Measurements from ENCODE around the gene GSDMA. TPM values are rescaled to one million over a fixed set of nuclear protein-coding genes. Genes with fewer than 3 reads are reported as not detected.

GSDMA gene
- total and polyA plus RNA-seq, 4 experiments from 2014 or later, result 0.23 to 1.1 (median 0.34) TPM

- no peaks in the 10 kb centered on the region for H3K9me3 ChIP-seq (ENCODE audit: control insufficient read depth in 1 of 2, low read length in 2 of 2)
- H3K4me3 ChIP-seq (ENCODE audit: low read length in 2 of 2), result peak overlapping the region; percentile 79 to 89
- H3K4me3 Mint-ChIP-seq, result peak overlapping the region; percentile 83 to 99 (median 95)
- intact Hi-C loops (cut with micrococcal nuclease), result loop anchor here (2.0 kb wide), 1 partner anchor 59 kb away; no protein-coding TSS in a partner anchor
- no peaks in the 10 kb centered on the region for H3K27me3 Mint-ChIP-seq
- CTCF ChIA-PET (ENCODE audit: partially characterized antibody), result interaction anchor here (1.0 to 2.0 kb wide), 9 partner anchors 13 to 303 kb away, joined by 3 to 9 read pairs (median 4); partner anchors contain the start of genes IKZF3 and PSMD3
- no peaks in the 10 kb centered on the region for H3K27me3 ChIP-seq (ENCODE audit: insufficient read depth, low read length)
- H3K4me1 Mint-ChIP-seq, result peaks cover 23 to 65% (median 52%) of the 10 kb centered on the region in 4 donors
- peaks cover 62% of the 10 kb centered on the region for H3K4me1 ChIP-seq (ENCODE audit: insufficient read depth, low read length)
- peaks cover 17 to 39% of the 10 kb centered on the region in 2 donors for H3K36me3 Mint-ChIP-seq
- POLR2A ChIA-PET (ENCODE audit: partially characterized antibody), result interaction anchor here (0.6 to 3.3 kb wide), 25 partner anchors 8 to 293 kb away, joined by 3 to 20 read pairs (median 5); partner anchors contain the start of genes GSDMB, IKZF3, PSMD3 and WIPF2
- H3K27ac Mint-ChIP-seq, result peak overlapping the region; percentile 93 to 98 (median 95)
- DNase-seq, result no peak
- H3K27ac ChIP-seq (ENCODE audit: low read depth, low read length), result peak overlapping the region; percentile 82
- peaks cover 32% of the 10 kb centered on the region for H3K36me3 ChIP-seq (ENCODE audit: insufficient read depth, low read length)
- H3K9me3 Mint-ChIP-seq, result peaks cover 0 to 2% (median 0%) of the 10 kb centered on the region in 8 donors
Measured at GRCh38 chr17:39926135-39926587, 36.6 kb upstream of the GSDMA start.

GRCh38 chr17:39926588-39927100, 36.2 kb upstream of the GSDMA start:
- H3K4me3 ChIP-seq (ENCODE audit: low read length in 2 of 2), result peak overlapping the region; percentile 79 to 89
- H3K36me3 ChIP-seq (ENCODE audit: insufficient read depth, low read length), result peaks cover 27% of the 10 kb centered on the region
- H3K27me3 ChIP-seq (ENCODE audit: insufficient read depth, low read length), result no peaks in the 10 kb centered on the region
- CTCF ChIA-PET (ENCODE audit: partially characterized antibody), result interaction anchor here (1.0 to 2.0 kb wide), 9 partner anchors 12 to 303 kb away, joined by 3 to 9 read pairs (median 4); partner anchors contain the start of genes IKZF3 and PSMD3
- peaks cover 23 to 60% (median 47%) of the 10 kb centered on the region in 4 donors for H3K4me1 Mint-ChIP-seq
- H3K27me3 Mint-ChIP-seq, result no peaks in the 10 kb centered on the region
- H3K9me3 Mint-ChIP-seq, result peaks cover 0 to 2% (median 0%) of the 10 kb centered on the region in 8 donors
- H3K27ac Mint-ChIP-seq, result peak overlapping the region; percentile 93 to 98 (median 95)
- no peaks in the 10 kb centered on the region for H3K9me3 ChIP-seq (ENCODE audit: control insufficient read depth in 1 of 2, low read length in 2 of 2)
- H3K4me1 ChIP-seq (ENCODE audit: insufficient read depth, low read length), result peaks cover 57% of the 10 kb centered on the region
- H3K4me3 Mint-ChIP-seq, result peak overlapping the region; percentile 83 to 99 (median 95)
- peak; percentile 46 to 78 (median 72) for DNase-seq
- intact Hi-C loops (cut with micrococcal nuclease), result loop anchor here (1.0 to 2.0 kb wide), 5 partner anchors 26 to 289 kb away; partner anchors contain the start of genes PSMD3 and STARD3
- peak overlapping the region; percentile 82 for H3K27ac ChIP-seq (ENCODE audit: low read depth, low read length)
- POLR2A ChIA-PET (ENCODE audit: partially characterized antibody), result interaction anchor here (0.5 to 3.3 kb wide), 26 partner anchors 9 to 292 kb away, joined by 3 to 20 read pairs (median 5); partner anchors contain the start of genes GSDMB, IKZF3, PSMD3 and WIPF2
- peaks cover 15 to 34% of the 10 kb centered on the region in 2 donors for H3K36me3 Mint-ChIP-seq

GRCh38 chr17:39927101-39927928, 35.5 kb upstream of the GSDMA start, which contains the start of the genes LRRC3C and ORMDL3:
Gene LRRC3C, plus strand, starts transcription at chr17:39927732. Its CDS starts 13,792 bp downstream, at chr17:39941524.
Gene ORMDL3, minus strand, starts transcription at chr17:39927601. Its CDS starts 3,398 bp downstream, at chr17:39924203.
- H3K27ac Mint-ChIP-seq, result peak within 1 kb of the TSS; percentile 93 to 99 (median 95)
- H3K36me3 Mint-ChIP-seq, result peaks cover 10 to 27% of the 10 kb centered on the region in 2 donors
- ChIA-PET POLR2A (ENCODE audit: partially characterized antibody) (interaction anchor here (0.5 to 3.3 kb wide), 17 partner anchors 9 to 291 kb away, joined by 3 to 20 read pairs (median 6); partner anchors contain the start of genes GSDMB, IKZF3, PSMD3 and WIPF2), CTCF (ENCODE audit: partially characterized antibody) (interaction anchor here (1.0 to 1.6 kb wide), 4 partner anchors 16 to 304 kb away, joined by 3 to 8 read pairs (median 4); no protein-coding TSS in a partner anchor)
- H3K27ac ChIP-seq (ENCODE audit: low read depth, low read length), result peak within 1 kb of the TSS; percentile 82
- H3K4me3 Mint-ChIP-seq, result peak within 1 kb of the TSS; percentile 83 to 99 (median 96)
- H3K4me3 ChIP-seq (ENCODE audit: low read length in 2 of 2), result peak within 1 kb of the TSS; percentile 79 to 89
- peaks cover 20% of the 10 kb centered on the region for H3K36me3 ChIP-seq (ENCODE audit: insufficient read depth, low read length)
- no peaks in the 10 kb centered on the region for H3K9me3 ChIP-seq (ENCODE audit: control insufficient read depth in 1 of 2, low read length in 2 of 2)
- H3K4me1 ChIP-seq (ENCODE audit: insufficient read depth, low read length), result peaks cover 50% of the 10 kb centered on the region
- intact Hi-C loops (cut with micrococcal nuclease), result loop anchor here (1.0 to 2.0 kb wide), 5 partner anchors 25 to 290 kb away; partner anchors contain the start of genes PSMD3 and STARD3
- DNase-seq, result peak; percentile 87 to 92 (median 90)
- peaks cover 19 to 54% (median 41%) of the 10 kb centered on the region in 4 donors for H3K4me1 Mint-ChIP-seq
- no peaks in the 10 kb centered on the region for H3K27me3 Mint-ChIP-seq
- no peaks in the 10 kb centered on the region for H3K27me3 ChIP-seq (ENCODE audit: insufficient read depth, low read length)
- peaks cover 0 to 2% (median 0%) of the 10 kb centered on the region in 8 donors for H3K9me3 Mint-ChIP-seq

DNA sequence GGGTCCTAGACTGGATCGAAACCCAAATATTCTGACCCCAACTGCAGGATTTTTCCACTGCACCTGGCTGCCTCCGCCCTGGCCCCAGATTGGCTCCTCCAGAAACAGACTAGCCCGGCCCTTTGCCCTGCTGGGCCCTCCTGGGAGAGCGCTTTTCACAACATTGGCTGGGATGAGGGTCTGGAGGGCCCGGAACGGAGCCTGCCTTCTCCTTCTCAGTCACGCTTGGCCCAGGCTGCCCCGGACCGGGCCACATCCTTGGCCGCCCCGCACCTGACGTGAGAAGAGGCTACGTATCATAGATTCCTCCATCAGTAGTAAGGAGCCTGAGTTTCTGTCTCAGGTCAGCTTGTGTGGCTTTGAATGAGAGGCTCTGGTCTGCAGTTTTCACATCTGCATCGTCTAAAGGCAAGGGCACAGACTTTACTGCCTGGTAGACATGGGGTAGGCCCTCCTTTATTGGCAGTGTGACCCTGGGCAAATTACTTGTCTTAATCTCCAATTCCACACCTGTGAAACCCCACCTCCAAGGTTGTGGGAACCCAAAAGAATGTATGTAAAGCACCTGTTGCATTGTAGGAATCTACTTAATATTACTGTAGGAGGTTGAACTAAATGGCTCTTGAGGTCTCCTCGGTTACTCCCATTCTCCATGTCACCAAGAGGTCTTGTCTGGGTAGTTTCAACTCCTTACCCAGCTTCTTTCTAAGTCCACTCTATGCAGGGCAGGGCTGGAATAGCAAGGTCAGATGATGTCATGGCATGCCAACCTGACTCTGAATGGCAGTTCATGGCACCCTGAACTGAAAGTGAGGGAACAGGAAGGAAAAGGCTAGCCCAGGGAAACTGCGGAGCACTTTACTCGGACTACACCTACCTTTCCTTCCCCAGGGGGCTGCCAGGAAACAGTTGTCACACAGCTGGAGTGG, 34.6 kb upstream of the GSDMA start:
- Histone ChIP-seq H3K36me3 (ENCODE audit: insufficient read depth, low read length) (peaks cover 11% of the 10 kb centered on the region), H3K4me1 (ENCODE audit: insufficient read depth, low read length) (peaks cover 41% of the 10 kb centered on the region), H3K4me3 (ENCODE audit: low read length in 2 of 2) (peak overlapping the region; percentile 79 to 89), H3K27ac (ENCODE audit: low read depth, low read length) (peak overlapping the region; percentile 82), H3K9me3 (ENCODE audit: control insufficient read depth in 1 of 2, low read length in 2 of 2) (no peaks in the 10 kb centered on the region), H3K27me3 (ENCODE audit: insufficient read depth, low read length) (no peaks in the 10 kb centered on the region)
- Mint-ChIP-seq H3K36me3 (peaks cover 6 to 18% of the 10 kb centered on the region in 2 donors), H3K27ac (peak overlapping the region; percentile 72 to 99 (median 91)), H3K9me3 (peaks cover 0 to 2% (median 0%) of the 10 kb centered on the region in 8 donors), H3K27me3 (no peaks in the 10 kb centered on the region), H3K4me1 (peaks cover 17 to 45% (median 34%) of the 10 kb centered on the region in 4 donors), H3K4me3 (peak overlapping the region; percentile 83 to 99 (median 96))
- ChIA-PET POLR2A (ENCODE audit: partially characterized antibody) (interaction anchor here (1.0 to 3.3 kb wide), 9 partner anchors 10 to 290 kb away, joined by 3 to 20 read pairs (median 7); partner anchors contain the start of genes GSDMB, PSMD3, WIPF2 and ZPBP2), CTCF (ENCODE audit: partially characterized antibody) (interaction anchor here (2.2 kb wide), 1 partner anchor 12 kb away, joined by 8 read pairs; no protein-coding TSS in a partner anchor)
- DNase-seq, result no peak
- intact Hi-C loops (cut with micrococcal nuclease), result loop anchor here (1.0 to 2.0 kb wide), 5 partner anchors 24 to 291 kb away; partner anchors contain the start of genes PSMD3 and STARD3

DNA sequence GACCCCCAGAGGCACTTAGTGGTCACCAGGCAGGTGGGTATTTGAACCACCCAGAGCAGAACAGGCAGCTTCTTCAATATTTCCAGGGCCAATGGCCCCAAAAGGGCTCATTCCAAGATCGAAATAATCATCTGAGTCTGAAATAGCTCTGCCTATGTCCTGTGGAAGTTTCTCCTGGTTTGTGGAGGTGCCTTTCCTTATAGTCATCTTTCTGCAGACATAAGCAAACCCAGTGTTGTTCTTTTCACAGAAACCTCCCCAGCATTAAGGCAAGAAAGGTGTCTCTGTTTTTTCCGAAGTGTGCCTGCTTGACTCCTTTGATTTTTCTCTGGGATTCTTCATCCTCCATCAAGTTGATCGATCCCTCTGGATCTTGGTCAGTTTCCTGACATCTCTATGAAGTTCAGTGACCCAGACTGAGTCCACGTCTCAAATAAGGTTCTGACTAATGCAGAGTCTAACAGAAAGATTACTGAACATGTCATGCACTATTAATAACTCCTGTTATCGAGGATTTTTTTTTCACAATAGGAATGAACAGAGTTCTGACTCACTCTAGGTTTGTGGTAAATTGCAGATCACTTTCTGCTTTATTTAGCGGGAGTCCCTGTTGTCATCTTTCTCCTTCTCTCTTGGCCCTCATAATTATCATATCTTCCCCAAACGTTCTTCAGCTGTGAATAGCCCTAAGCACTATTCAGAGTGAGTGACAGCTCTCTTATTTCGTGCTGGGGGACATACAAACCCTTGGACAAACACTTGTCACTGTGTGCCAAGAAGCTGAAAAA, 33.8 kb upstream of the GSDMA start:
- Mint-ChIP-seq H3K27me3 (no peaks in the 10 kb centered on the region), H3K36me3 (peaks cover 3 to 14% of the 10 kb centered on the region in 2 donors), H3K4me1 (peaks cover 17 to 41% (median 30%) of the 10 kb centered on the region in 4 donors), H3K27ac (peak overlapping the region in 1 of 7 donors; percentile 95), H3K9me3 (peaks cover 0 to 2% (median 0%) of the 10 kb centered on the region in 8 donors), H3K4me3 (peak overlapping the region in 5 of 8 donors; percentile 3 to 57 (median 42))
- no peak for DNase-seq
- Histone ChIP-seq H3K4me1 (ENCODE audit: insufficient read depth, low read length) (peaks cover 33% of the 10 kb centered on the region), H3K27me3 (ENCODE audit: insufficient read depth, low read length) (no peaks in the 10 kb centered on the region), H3K27ac (ENCODE audit: low read depth, low read length) (no peak overlapping the region), H3K36me3 (ENCODE audit: insufficient read depth, low read length) (peaks cover 3% of the 10 kb centered on the region), H3K9me3 (ENCODE audit: control insufficient read depth in 1 of 2, low read length in 2 of 2) (no peaks in the 10 kb centered on the region), H3K4me3 (ENCODE audit: low read length in 2 of 2) (no peak overlapping the region)
- POLR2A ChIA-PET (ENCODE audit: partially characterized antibody), result interaction anchor here (1.5 to 3.3 kb wide), 2 partner anchors 11 to 51 kb away, joined by 3 to 20 read pairs; partner anchors contain the start of genes GSDMB and PSMD3
- CTCF ChIA-PET (ENCODE audit: partially characterized antibody), result interaction anchor here (2.2 kb wide), 1 partner anchor 11 kb away, joined by 8 read pairs; no protein-coding TSS in a partner anchor
- intact Hi-C loops (cut with micrococcal nuclease), result no loop called here
